ENCODE measurements around the gene MITF. TPM values are rescaled to one million over a fixed set of nuclear protein-coding genes. Genes with fewer than 3 reads are reported as not detected.

Gene MITF
- total and polyA plus RNA-seq, 4 donors = 0.91 to 2.9 (median 2.3) TPM

DNA sequence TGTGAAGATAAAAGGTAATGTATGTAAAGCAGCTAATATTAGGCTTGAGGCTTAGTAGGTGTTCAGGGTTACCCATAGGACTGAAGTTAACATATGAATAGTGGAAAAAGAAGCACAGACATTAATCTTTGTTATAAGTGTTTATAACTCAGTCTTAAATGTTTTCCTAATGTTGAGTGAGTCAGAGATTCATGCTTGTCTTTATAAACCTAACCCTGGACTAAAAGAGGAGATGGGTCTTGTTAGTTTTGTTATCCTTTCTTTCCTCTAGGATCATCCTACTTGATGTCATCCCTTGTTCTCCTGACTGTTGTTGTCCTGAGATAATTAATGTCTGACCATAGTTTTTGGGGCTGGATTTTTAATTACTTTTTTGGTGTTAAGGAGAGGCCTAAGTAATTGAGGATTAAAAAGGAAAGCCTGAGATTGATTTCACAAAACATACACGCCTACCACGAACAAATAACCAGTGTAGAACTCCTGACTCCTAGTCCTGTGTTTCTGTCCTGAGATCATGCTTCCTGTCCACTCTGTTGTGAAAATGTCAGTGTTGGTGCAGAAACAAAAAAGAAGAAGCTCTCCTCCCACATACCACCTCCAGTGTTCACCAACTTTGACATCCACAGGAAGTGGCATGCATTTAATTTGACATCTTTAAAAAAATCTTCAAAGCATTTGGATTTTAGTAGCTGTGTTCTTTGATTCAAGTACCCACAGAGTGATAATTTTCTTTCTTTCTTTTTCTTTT, 8.4 kb downstream of the MITF start:
- Histone ChIP-seq H3K4me3 (ENCODE audit: low read depth in 1 of 3, low read length in 3 of 3) (no peak overlapping the region), H3K27ac (ENCODE audit: low read depth in 1 of 2, low read length in 2 of 2) (no peak overlapping the region), H3K9me3 (ENCODE audit: control insufficient read depth in 4 of 4, low read length in 3 of 4) (no peaks in the 10 kb centered on the region), H3K9ac (ENCODE audit: low read depth in 1 of 2, low read length in 2 of 2) (no peak overlapping the region), H3K4me1 (ENCODE audit: control insufficient read depth in 4 of 4, insufficient read depth in 4 of 4, low read length in 3 of 4) (no peaks in the 10 kb centered on the region), H3K36me3 (ENCODE audit: control insufficient read depth in 4 of 4, insufficient read depth in 3 of 4, low read depth in 1 of 4, low read length in 3 of 4) (no peaks in the 10 kb centered on the region), H3K27me3 (ENCODE audit: control insufficient read depth in 4 of 4, insufficient read depth in 4 of 4, low read length in 3 of 4) (no peaks in the 10 kb centered on the region)
- DNase-seq (ENCODE audit: low spot score) = no peak
- 78% methylated on average over 2 of the region's 2 CpGs for WGBS
- TF ChIP-seq, protein P1, sequence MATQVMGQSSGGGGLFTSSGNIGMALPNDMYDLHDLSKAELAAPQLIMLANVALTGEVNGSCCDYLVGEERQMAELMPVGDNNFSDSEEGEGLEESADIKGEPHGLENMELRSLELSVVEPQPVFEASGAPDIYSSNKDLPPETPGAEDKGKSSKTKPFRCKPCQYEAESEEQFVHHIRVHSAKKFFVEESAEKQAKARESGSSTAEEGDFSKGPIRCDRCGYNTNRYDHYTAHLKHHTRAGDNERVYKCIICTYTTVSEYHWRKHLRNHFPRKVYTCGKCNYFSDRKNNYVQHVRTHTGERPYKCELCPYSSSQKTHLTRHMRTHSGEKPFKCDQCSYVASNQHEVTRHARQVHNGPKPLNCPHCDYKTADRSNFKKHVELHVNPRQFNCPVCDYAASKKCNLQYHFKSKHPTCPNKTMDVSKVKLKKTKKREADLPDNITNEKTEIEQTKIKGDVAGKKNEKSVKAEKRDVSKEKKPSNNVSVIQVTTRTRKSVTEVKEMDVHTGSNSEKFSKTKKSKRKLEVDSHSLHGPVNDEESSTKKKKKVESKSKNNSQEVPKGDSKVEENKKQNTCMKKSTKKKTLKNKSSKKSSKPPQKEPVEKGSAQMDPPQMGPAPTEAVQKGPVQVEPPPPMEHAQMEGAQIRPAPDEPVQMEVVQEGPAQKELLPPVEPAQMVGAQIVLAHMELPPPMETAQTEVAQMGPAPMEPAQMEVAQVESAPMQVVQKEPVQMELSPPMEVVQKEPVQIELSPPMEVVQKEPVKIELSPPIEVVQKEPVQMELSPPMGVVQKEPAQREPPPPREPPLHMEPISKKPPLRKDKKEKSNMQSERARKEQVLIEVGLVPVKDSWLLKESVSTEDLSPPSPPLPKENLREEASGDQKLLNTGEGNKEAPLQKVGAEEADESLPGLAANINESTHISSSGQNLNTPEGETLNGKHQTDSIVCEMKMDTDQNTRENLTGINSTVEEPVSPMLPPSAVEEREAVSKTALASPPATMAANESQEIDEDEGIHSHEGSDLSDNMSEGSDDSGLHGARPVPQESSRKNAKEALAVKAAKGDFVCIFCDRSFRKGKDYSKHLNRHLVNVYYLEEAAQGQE (IDR thresholded peaks at IDR 0.05) = no peak
- TF ChIP-seq TAF1 (conservative IDR thresholded peaks at IDR 0.05) = no peak

DNA sequence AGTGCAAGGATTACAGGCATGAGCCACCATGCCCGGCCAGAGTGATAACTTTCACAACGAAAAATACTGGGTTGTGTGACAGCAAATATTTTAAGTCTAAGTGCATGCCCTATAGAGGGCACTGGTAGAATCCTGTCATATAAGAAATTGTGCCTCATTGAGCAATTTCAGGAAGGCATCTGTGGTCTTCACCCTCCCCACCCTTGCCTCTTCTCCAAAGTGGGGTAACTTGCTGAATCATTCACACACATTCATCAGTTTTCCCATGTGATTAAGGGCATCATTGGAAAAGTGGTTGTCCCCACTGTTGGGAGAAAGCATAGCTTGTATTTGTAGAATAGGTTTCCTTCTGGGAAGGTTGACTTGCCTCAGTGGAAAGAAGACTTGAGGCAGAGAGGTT, 9.2 kb downstream of the MITF start:
- Histone ChIP-seq H3K27me3 (ENCODE audit: control insufficient read depth in 4 of 4, insufficient read depth in 4 of 4, low read length in 3 of 4) (no peaks in the 10 kb centered on the region), H3K4me1 (ENCODE audit: control insufficient read depth in 4 of 4, insufficient read depth in 4 of 4, low read length in 3 of 4) (no peaks in the 10 kb centered on the region), H3K9me3 (ENCODE audit: control insufficient read depth in 4 of 4, low read length in 3 of 4) (no peaks in the 10 kb centered on the region), H3K9ac (ENCODE audit: low read depth in 1 of 2, low read length in 2 of 2) (no peak overlapping the region), H3K4me3 (ENCODE audit: low read depth in 1 of 3, low read length in 3 of 3) (no peak overlapping the region), H3K36me3 (ENCODE audit: control insufficient read depth in 4 of 4, insufficient read depth in 3 of 4, low read depth in 1 of 4, low read length in 3 of 4) (no peaks in the 10 kb centered on the region), H3K27ac (ENCODE audit: low read depth in 1 of 2, low read length in 2 of 2) (no peak overlapping the region)
- WGBS = 80% methylated on average over 2 of the region's 2 CpGs
- no peak for DNase-seq (ENCODE audit: low spot score)
- no peak for TF ChIP-seq NR2F2 (IDR thresholded peaks at IDR 0.05)

DNA sequence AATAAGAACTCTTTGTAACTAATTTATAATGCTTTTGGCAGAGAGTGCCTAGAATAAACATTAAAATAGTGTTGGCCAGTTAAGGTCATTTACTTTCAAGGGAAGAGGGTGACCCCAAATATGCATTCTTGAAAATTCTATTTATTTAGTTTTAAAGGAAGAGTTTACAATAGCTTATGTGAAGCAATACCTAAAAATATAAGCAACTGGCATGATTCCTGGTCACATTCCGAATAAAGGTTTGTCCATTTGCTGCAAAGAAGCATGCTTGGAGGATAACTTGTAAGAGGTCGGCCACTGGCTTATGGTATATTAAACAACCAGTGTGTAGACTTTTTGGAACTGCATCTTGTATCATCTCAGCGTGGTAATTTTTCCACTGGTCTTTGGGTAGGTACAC, 10.2 kb downstream of the MITF start:
- no peak for DNase-seq (ENCODE audit: low spot score)
- H3K9ac ChIP-seq (ENCODE audit: low read depth in 1 of 2, low read length in 2 of 2) = no peak overlapping the region
- no peaks in the 10 kb centered on the region for H3K9me3 ChIP-seq (ENCODE audit: control insufficient read depth in 4 of 4, low read length in 3 of 4)
- H3K27ac ChIP-seq (ENCODE audit: low read depth in 1 of 2, low read length in 2 of 2) = no peak overlapping the region
- WGBS = 88% methylated on average over 3 of the region's 3 CpGs
- H3K4me3 ChIP-seq (ENCODE audit: low read depth in 1 of 3, low read length in 3 of 3) = no peak overlapping the region
- H3K4me1 ChIP-seq (ENCODE audit: control insufficient read depth in 4 of 4, insufficient read depth in 4 of 4, low read length in 3 of 4) = no peaks in the 10 kb centered on the region
- H3K27me3 ChIP-seq (ENCODE audit: control insufficient read depth in 4 of 4, insufficient read depth in 4 of 4, low read length in 3 of 4) = no peaks in the 10 kb centered on the region
- TF ChIP-seq EGR1 (IDR thresholded peaks at IDR 0.05; ENCODE audit: low read depth in 2 of 2) (no peak), RXRA (IDR thresholded peaks at IDR 0.05) (no peak), YY1 (IDR thresholded peaks at IDR 0.05) (no peak), NR2F2 (IDR thresholded peaks at IDR 0.05) (no peak), FOXA2 (IDR thresholded peaks at IDR 0.05) (no peak), TAF1 (conservative IDR thresholded peaks at IDR 0.05) (no peak)
- TF ChIP-seq, protein P1 (IDR thresholded peaks at IDR 0.05) = no peak
- no peaks in the 10 kb centered on the region for H3K36me3 ChIP-seq (ENCODE audit: control insufficient read depth in 4 of 4, insufficient read depth in 3 of 4, low read depth in 1 of 4, low read length in 3 of 4)
